ENCODE results near the gene CBLC. TPM values are rescaled to one million over a fixed set of nuclear protein-coding genes. Genes with fewer than 3 reads are reported as not detected.
"Not testable (repeated sequence)": the region's sequence is repeated elsewhere in the genome, so short reads cannot be mapped to it uniquely, and the experiment has no call there.

CBLC gene
- total RNA-seq, 2 donors from 2014 or later: not detected

GRCh38 chr19:44776402-44777096 lies 1.1 kb upstream of the CBLC start:
- Mint-ChIP-seq H3K9me3 (no peaks in the 10 kb centered on the region), H3K36me3 (no peaks in the 10 kb centered on the region), H3K27ac (no peak overlapping the region)
- ATAC-seq (no peak), DNase-seq (ENCODE audit: low spot score in 2 of 2) (no peak)

GRCh38 chr19:44779150-44779549 lies 1.5 kb downstream of the CBLC start:
- no peak overlapping the region for H3K27ac Mint-ChIP-seq
- H3K9me3 Mint-ChIP-seq: no peaks in the 10 kb centered on the region
- DNase-seq (ENCODE audit: low spot score in 2 of 2) (no peak), ATAC-seq (no peak)
- H3K36me3 Mint-ChIP-seq: no peaks in the 10 kb centered on the region

GRCh38 chr19:44781694-44782093 lies 4.0 kb downstream of the CBLC start:
- not testable (repeated sequence) for H3K36me3 Mint-ChIP-seq; H3K9me3 Mint-ChIP-seq; ATAC-seq; DNase-seq (ENCODE audit: low spot score in 2 of 2); H3K27ac Mint-ChIP-seq

DNA sequence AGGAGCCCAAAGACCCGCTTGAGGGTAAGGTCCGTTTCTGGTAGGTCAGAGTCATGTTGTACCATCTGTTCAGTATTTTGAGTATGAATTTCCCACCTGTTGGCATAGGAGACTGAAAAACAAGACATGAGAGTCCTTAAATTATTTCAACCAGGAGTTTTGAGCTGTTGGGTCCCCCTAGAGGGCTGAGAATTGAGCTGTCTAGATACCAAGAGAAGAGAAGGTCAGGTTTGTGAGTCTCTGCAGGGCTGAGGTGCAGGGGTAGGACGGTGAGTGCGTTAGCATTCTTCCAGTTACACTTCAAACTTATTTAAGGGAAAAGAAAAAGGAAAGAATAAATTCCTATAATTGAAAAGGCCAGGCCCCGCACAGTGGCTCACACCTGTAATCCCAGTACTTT lies 5.0 kb downstream of the CBLC start:
- no peaks in the 10 kb centered on the region for H3K9me3 Mint-ChIP-seq
- no peak for ATAC-seq
- H3K27ac Mint-ChIP-seq: no peak overlapping the region
- DNase-seq (ENCODE audit: low spot score in 2 of 2): no peak
- H3K36me3 Mint-ChIP-seq: no peaks in the 10 kb centered on the region

DNA sequence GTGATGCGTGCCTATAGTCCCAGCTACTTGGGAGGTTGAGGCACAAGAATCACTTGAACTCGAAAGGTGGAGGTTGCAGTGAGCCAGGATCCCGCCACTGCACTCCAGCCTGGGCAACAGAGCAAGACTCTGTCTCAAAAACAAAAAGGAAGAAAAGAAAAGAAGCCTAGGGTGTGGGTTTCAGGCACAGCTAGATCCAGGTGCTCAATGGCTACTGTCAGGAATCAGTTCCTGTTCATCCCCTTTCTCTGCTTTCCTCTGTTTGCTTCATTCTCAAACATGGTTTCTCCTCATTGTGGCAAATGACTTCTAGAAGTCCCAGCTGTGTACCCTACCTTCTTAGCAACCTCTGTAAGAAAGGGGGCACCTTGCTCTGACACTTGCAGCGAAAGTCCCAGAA lies 5.9 kb downstream of the CBLC start:
- H3K36me3 Mint-ChIP-seq: no peaks in the 10 kb centered on the region
- ATAC-seq (no peak), DNase-seq (ENCODE audit: low spot score in 2 of 2) (no peak)

DNA sequence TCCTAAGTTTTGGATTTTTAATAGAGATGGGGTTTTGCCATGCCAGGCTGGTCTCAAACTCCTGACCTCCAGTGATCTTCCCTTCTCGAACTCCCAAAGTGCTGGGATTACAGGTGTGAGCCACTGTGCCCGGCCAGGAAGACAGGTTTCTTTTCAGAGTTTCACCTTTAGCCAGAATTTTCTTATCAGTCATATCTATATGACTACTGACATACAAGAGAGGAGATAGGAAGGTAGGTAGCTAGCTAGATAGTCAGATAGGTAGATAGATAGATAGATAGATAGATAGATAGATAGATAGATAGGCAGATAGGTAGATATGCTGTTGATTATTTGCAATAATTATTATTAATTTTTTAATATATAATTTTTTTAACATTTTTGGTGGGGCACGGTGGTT lies 7.6 kb downstream of the CBLC start:
- ATAC-seq (no peak), DNase-seq (ENCODE audit: low spot score in 2 of 2) (no peak)
- no peaks in the 10 kb centered on the region for H3K9me3 Mint-ChIP-seq
- no peaks in the 10 kb centered on the region for H3K36me3 Mint-ChIP-seq
- no peak overlapping the region for H3K27ac Mint-ChIP-seq

More for the DNA sequence above, 5.9 kb downstream of the CBLC start:
- H3K27ac Mint-ChIP-seq: no peak overlapping the region
- H3K9me3 Mint-ChIP-seq: no peaks in the 10 kb centered on the region

DNA sequence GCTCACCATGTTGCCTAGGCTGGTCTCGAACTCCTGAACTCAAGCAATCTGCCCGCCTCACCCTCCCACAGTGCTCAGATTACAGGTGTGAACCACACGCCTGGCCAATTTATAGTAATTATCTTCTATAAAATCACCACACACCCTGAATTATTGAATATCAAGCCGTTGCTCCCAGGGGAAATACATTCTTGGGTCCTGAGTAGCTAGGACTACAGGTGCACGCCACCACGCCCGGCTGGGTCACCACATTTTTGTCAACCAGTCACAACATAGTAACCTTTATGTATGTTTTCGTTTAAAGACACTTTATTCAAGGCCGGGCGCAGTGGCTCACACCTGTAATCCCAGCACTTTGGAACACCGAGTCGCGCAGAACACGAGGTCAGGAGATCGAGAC lies 8.3 kb downstream of the CBLC start:
- no peaks in the 10 kb centered on the region for H3K36me3 Mint-ChIP-seq
- no peaks in the 10 kb centered on the region for H3K9me3 Mint-ChIP-seq
- ATAC-seq (no peak), DNase-seq (ENCODE audit: low spot score in 2 of 2) (no peak)
- H3K27ac Mint-ChIP-seq: no peak overlapping the region

DNA sequence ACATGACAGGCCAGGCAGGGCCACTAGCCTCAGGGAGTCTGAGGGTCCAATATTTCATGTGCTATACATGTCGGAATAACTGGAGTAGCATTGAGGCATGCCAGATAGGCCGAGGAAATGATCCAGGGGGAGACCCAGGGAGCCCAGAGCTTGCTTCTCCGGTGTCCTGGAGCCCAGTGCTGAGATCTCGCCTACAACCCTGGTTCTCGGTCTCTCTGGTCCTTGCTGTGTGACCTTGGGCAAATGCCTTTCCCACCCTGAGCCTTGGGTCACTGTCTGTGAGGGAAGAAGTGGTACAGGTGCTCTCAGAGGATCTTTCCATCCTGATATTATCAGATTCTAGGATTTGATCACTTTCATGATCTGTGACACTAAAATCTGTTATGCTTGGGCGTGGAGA lies 11.3 kb downstream of the CBLC start:
- DNase-seq (ENCODE audit: low spot score in 2 of 2) (no peak), ATAC-seq (no peak)
- Mint-ChIP-seq H3K9me3 (no peaks in the 10 kb centered on the region), H3K27ac (no peak overlapping the region), H3K36me3 (no peaks in the 10 kb centered on the region)

DNA sequence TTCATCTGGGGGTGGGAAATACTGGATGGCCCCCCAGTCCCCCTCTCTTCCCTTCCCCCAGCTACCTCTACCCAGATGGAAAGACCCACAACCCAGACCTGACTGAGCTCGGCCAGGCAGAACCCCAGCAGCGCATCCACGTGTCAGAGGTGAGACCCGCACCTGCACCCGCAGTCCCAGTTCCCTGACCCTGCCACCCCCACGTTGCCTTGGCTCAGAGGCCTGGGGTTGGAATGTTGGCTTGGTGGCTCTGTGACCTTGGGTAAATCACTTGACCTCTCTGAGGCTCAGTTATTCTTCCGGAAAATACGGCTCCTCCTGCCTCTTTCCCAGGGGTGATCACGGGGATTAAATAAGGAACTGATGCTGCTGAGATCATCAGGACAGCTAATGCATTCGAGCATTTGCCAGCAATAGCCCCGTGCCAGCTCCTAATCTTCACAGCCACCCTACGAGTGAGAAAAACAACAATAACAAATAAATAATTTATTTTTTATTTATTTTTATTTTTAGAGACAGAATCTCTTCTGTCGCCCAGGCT lies 12.3 kb downstream of the CBLC start:
- H3K27ac Mint-ChIP-seq: no peak overlapping the region
- DNase-seq (ENCODE audit: low spot score in 2 of 2) (no peak), ATAC-seq (no peak)
- H3K9me3 Mint-ChIP-seq: no peaks in the 10 kb centered on the region
- no peaks in the 10 kb centered on the region for H3K36me3 Mint-ChIP-seq

- peak overlapping the region in 1 of 2 donors; percentile 2 for H3K27ac Mint-ChIP-seq
- H3K9me3 Mint-ChIP-seq: no peaks in the 10 kb centered on the region
- H3K36me3 Mint-ChIP-seq: no peaks in the 10 kb centered on the region
- no peak for DNase-seq (ENCODE audit: low spot score in 2 of 2)
- no peak for ATAC-seq
Observed at GRCh38 chr19:44792281-44792680, 14.6 kb downstream of the CBLC start.

GRCh38 chr19:44794610-44795009 lies 16.9 kb downstream of the CBLC start:
- no peak for ATAC-seq
- Mint-ChIP-seq H3K36me3 (no peaks in the 10 kb centered on the region), H3K27ac (peak overlapping the region in 1 of 2 donors; percentile 55), H3K9me3 (no peaks in the 10 kb centered on the region)
- no peak for DNase-seq (ENCODE audit: low spot score in 2 of 2)

GRCh38 chr19:44795398-44795987 lies 17.8 kb downstream of the CBLC start:
- H3K36me3 Mint-ChIP-seq: no peaks in the 10 kb centered on the region
- ATAC-seq (no peak), DNase-seq (ENCODE audit: low spot score in 2 of 2) (no peak)
- no peaks in the 10 kb centered on the region for H3K9me3 Mint-ChIP-seq
- no peak overlapping the region for H3K27ac Mint-ChIP-seq

GRCh38 chr19:44796701-44797115 lies 19.0 kb downstream of the CBLC start:
- H3K27ac Mint-ChIP-seq: peak overlapping the region; percentile 57 to 63
- H3K9me3 Mint-ChIP-seq: no peaks in the 10 kb centered on the region
- DNase-seq (ENCODE audit: low spot score in 2 of 2) (no peak), ATAC-seq (no peak)
- no peaks in the 10 kb centered on the region for H3K36me3 Mint-ChIP-seq

DNA sequence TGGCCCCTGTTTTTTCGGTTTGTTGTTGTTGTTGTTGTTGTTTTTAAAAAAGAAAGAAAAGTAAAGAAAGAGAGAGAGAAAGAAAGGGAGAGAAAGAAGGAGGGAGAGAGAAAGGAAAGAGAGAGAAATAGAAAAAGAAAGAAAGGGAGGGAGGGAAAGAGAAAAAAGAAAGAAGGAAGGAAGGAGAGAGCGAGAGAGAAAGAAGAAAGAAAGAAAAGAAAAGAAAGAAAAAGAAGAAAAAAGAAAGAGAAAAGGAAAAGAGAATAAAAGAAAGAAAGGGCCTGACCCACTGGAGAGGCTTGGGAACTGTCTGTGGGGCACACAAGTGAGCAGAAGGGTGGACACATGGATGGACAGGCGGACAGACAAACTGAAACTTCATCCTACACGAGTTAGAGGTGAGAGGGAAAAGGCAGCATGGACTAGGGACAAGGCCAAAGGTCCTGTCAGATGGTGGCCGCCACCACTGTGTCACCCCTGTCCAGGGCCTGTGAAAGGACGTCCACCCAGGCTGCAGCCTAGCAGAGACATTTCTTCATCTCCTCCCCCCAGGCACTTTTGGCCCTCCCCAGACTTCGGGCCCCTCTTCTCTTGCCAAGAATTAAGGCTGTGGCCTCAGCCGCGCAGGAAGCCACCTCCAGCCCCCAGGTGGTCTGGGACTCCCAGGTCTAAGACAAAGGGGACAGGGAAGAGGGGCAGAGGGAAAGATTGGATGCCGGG lies 22.1 kb downstream of the CBLC start:
- no peak for DNase-seq (ENCODE audit: low spot score in 2 of 2)
- Mint-ChIP-seq H3K9me3 (no peaks in the 10 kb centered on the region), H3K36me3 (no peaks in the 10 kb centered on the region), H3K27ac (no peak overlapping the region)
- ATAC-seq: no peak

DNA sequence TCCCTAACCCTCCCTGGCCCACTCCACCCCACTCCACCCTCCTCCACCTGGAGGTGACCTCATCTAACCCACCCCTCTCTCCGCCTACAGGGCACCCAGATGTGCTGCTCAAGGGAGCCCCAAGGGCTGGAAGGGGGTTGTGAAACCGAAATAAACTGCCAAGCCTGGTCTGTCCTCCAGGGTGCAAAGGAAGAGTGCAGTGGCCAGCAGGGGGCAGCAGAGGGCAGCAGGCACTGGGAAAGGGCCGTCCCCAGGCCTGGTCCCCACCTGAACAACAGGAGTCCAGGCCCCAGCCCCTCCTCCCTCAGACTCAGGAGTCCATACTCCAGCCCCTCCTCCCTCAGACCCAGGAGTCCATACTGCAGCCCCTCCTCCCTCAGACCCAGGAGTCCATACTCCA lies 22.8 kb downstream of the CBLC start:
- peak; percentile 76 to 93 for DNase-seq (ENCODE audit: low spot score in 2 of 2)
- Mint-ChIP-seq H3K27ac (no peak overlapping the region), H3K36me3 (no peaks in the 10 kb centered on the region), H3K9me3 (no peaks in the 10 kb centered on the region)
- ATAC-seq: peak; percentile 97

DNA sequence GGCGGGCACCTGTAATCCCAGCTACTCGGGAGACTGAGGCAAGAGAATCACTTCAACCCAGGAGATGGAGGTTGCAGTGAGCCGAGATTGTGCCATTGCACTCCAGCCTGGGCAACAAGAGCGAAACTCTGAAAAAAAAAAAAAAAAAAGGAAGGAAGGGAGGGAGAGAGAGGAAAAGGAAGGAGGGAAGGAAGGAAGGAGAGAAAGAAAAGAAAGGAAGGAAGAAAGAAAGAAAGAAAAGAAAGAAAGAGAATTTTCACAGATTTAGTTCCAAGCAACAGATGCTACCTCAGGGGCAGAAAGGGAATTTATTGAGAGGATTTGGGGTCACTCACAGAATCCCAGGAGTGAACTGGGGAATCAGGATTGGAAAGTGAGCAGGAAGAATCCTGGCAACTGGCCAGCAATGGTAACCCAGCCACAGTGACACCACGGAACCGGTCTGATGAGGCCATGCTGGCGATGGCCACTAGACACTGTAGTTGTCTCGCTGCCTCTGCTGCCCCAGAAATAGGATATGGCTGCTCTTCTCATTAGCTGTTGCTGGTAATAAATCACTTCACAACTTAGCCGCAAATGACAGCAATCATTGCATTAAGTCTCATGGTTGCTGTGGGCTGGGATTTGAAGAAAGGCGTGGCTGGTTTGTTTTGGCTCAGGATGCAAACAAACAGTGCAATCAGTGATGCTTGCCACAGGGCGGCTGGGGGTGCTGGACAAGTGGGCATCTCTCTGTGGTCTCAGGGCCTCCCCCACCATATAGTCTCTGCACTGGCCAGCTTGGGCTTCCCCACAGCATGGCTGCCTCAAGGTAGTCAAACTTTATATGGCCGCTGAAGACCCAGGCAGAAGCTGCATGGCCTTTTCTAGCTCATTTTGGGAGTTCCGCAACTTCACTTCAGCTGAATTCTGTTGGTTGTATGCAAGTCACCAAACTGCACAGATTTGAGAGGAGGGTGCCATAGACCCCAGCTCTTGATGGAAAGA lies 26.0 kb downstream of the CBLC start:
- no peak overlapping the region for H3K27ac Mint-ChIP-seq
- H3K36me3 Mint-ChIP-seq: no peaks in the 10 kb centered on the region
- no peak for DNase-seq (ENCODE audit: low spot score in 2 of 2)
- ATAC-seq: no peak
- H3K9me3 Mint-ChIP-seq: no peaks in the 10 kb centered on the region

Data from activated naive CD4-positive, alpha-beta T cell treated with anti-CD3 and anti-CD28 coated beads, Interleukin-2, amount 50 U/mL, for 72 hours (primary cell).